ENCODE data around the gene DEAF1. TPM values are rescaled to one million over a fixed set of nuclear protein-coding genes. Genes with fewer than 3 reads are reported as not detected.
A peak's percentile ranks its signal among the peaks of the same experiment; 100 is the strongest.

Gene DEAF1
- total RNA-seq, 1 donor from 2014 or later = 60.5 TPM

- Histone ChIP-seq H3K27me3 (no peaks in the 10 kb centered on the region), H3K36me3 (peaks cover 47 to 48% of the 10 kb centered on the region in 2 donors), H3K4me3 (no peak overlapping the region), H3K9me3 (no peaks in the 10 kb centered on the region), H3K27ac (peak overlapping the region; percentile 90 to 94), H3K4me1 (peaks cover 11 to 14% of the 10 kb centered on the region in 2 donors)
- no peak for TF ChIP-seq CTCF (IDR thresholded peaks at IDR 0.05)
- intact Hi-C loops (cut with DNase I) = no loop called here
- DNase-seq (ENCODE audit: low spot score in 2 of 2) = peak in 1 of 2 donors; percentile 79
These were observed 81.6 kb downstream of the DEAF1 start for GRCh38 chr11:613369-613968.

- Histone ChIP-seq H3K9me3 (no peaks in the 10 kb centered on the region), H3K4me3 (no peak overlapping the region), H3K27me3 (no peaks in the 10 kb centered on the region), H3K27ac (peak overlapping the region; percentile 62 to 94), H3K36me3 (peaks cover 52 to 53% of the 10 kb centered on the region in 2 donors), H3K4me1 (peaks cover 11 to 14% of the 10 kb centered on the region in 2 donors)
- no peak for TF ChIP-seq CTCF (IDR thresholded peaks at IDR 0.05)
- intact Hi-C loops (cut with DNase I) = no loop called here
- DNase-seq (ENCODE audit: low spot score in 2 of 2) = no peak
These were observed 82.1 kb downstream of the DEAF1 start for GRCh38 chr11:612961-613300.

DNA sequence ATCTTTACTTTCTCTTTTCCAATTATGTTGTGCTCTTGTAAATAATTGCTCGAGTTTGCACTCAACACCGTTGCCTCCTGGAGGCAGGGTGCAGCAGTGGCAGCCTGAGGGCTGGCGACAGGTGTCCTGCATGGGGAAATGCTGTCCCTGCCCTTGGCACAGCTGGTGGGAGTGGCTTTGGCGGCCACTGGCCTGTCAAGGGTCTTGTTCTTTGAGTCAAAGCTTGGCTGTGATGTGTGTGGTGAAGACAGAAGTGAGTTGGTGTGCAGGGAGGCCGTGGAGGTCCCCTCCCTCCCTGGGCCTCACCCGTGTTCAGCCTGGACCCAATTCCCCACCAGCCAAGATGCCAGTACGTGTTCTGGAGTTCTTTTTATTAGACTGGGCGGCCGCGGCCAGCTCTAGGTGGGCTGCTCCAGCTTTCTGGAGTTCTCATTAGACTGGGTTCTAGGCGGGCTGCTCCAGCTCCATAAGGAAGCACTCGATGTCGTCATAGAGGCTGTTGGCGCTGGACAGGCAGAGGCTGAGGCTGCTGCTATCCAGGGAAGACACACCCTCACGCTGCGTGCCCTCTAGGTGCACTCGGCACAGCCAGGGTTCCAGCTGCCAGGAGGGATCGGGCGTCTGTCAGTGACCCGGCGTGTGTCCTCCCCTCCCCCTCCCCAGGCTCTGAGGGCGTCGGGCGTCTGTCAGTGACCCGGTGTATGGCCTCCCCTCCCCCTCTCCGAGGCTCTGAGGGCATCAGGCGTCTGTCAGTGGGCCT, 82.6 kb downstream of the DEAF1 start:
- intact Hi-C loops (cut with DNase I) = no loop called here
- H3K36me3 ChIP-seq = peaks cover 58 to 59% of the 10 kb centered on the region in 2 donors
- TF ChIP-seq CTCF (IDR thresholded peaks at IDR 0.05) = no peak

DNA sequence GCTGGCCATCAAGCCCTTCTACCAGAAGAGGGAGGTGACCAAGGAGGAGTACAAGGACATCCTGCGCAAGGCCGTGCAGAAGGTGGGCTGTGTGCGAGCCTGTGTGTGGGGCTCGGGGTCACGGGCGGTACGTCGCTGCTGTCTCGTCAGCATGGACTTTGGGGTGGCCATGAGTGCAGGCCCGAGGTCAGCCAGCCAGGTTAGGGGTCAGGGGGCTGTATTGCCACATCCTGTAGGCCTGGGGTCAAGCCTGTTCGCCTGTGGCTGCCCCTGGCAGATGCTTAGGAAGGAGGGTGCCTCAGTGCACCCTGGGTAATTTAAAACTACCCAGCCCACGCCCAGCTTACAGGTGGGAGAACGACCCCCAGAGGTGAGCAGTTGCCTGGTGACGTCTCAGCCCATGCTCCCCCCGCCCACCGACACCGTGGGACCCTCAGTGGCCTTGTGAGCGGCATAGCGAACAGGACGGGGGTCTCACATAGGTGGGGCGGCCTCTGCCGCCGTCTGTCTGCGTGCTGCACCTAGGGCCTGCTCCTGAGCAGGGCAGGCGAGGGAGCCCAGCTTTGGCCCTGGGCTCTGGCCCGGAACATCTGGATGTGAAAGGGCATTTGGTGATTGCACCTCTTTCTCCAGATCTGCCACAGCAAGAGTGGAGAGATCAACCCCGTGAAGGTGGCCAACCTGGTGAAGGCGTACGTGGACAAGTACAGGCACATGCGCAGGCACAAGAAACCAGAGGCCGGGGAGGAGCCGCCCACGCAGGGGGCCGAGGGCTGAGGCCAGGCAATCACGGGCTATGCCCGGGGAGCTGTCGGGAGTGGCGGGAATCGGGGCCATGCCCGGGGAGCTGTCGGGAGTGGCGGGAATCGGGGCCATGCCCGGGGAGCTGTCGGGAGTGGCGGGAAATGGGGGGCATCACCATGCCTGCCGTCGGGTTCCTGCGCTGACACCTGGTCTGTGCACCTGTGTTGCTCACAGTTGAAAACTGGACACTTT, 83.7 kb downstream of the DEAF1 start:
- Histone ChIP-seq H3K36me3 (peaks cover 69% of the 10 kb centered on the region in 2 donors), H3K9me3 (no peaks in the 10 kb centered on the region), H3K27me3 (no peaks in the 10 kb centered on the region), H3K4me1 (peaks cover 11 to 14% of the 10 kb centered on the region in 2 donors), H3K27ac (no peak overlapping the region), H3K4me3 (no peak overlapping the region)
- no peak for TF ChIP-seq CTCF (IDR thresholded peaks at IDR 0.05)
- intact Hi-C loops (cut with DNase I) = no loop called here
- DNase-seq (ENCODE audit: low spot score in 2 of 2) = no peak

More for the DNA sequence above, 82.6 kb downstream of the DEAF1 start:
- Histone ChIP-seq H3K27ac (peak overlapping the region in 1 of 2 donors; percentile 62), H3K4me1 (peaks cover 11 to 14% of the 10 kb centered on the region in 2 donors), H3K9me3 (no peaks in the 10 kb centered on the region), H3K4me3 (no peak overlapping the region), H3K27me3 (no peaks in the 10 kb centered on the region)
- no peak for DNase-seq (ENCODE audit: low spot score in 2 of 2)

DNA sequence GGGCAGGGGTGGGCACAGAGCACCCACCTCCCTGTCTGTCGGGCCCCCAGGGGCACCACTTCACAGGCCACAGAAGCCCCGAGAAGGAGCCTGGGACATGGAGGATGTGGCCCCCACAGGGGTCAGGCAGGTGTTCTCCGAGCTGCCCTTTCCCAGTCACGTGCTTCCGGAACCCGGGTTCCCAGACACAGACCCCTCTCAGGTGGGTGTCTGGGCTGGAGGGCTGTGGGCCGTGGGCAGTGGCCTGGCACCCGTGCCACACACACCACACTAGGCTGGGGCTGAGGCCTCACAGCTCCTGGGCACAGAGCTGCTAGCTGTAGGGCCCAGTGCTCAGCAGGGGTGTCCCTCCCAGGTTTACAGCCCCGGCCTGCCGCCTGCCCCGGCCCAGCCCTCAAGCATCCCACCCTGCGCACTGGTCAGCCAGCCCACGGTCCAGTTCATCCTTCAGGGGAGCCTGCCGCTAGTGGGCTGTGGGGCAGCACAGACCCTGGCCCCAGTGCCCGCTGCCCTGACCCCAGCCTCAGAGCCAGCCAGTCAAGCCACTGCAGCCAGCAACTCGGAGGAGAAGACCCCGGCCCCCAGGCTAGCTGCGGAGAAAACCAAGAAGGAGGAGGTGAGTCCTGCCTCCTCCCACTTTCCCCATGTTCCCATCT, 84.7 kb downstream of the DEAF1 start:
- TF ChIP-seq CTCF (IDR thresholded peaks at IDR 0.05) = no peak
- intact Hi-C loops (cut with DNase I) = no loop called here
- peaks cover 79 to 80% of the 10 kb centered on the region in 2 donors for H3K36me3 ChIP-seq
- no peak overlapping the region for H3K27ac ChIP-seq
- H3K4me1 ChIP-seq = peaks cover 11 to 12% of the 10 kb centered on the region in 2 donors
- no peak overlapping the region for H3K4me3 ChIP-seq
- no peaks in the 10 kb centered on the region for H3K27me3 ChIP-seq
- no peak for DNase-seq (ENCODE audit: low spot score in 2 of 2)
- H3K9me3 ChIP-seq = no peaks in the 10 kb centered on the region
